IPS-18a (cell line): ENCODE measurements around the gene KLF13.

Source experiments
- H3K27ac ChIP-seq: one replicate; pipeline ENCODE4 v1.5.1; 2013; ENCODE audit warnings: low read length
- H3K27me3 ChIP-seq: one replicate; pipeline ENCODE4 v1.6.1; 2013; ENCODE audit warnings: mild to moderate bottlenecking, low read length; ENCODE audit not compliant: control insufficient read depth, insufficient read depth
- H3K36me3 ChIP-seq: one replicate; pipeline ENCODE4 v1.6.1; 2013; ENCODE audit warnings: low read depth, low read length; ENCODE audit not compliant: control insufficient read depth
- H3K4me1 ChIP-seq: one replicate; pipeline ENCODE4 v1.6.1; 2013; ENCODE audit warnings: low read depth, low read length; ENCODE audit not compliant: control insufficient read depth
- H3K4me3 ChIP-seq: one replicate; pipeline ENCODE4 v1.5.1; 2013; ENCODE audit warnings: low read length
- H3K9ac ChIP-seq: one replicate; pipeline ENCODE4 v1.6.1; 2013; ENCODE audit warnings: mild to moderate bottlenecking, low read length, moderate library complexity
- H3K9me3 ChIP-seq: one replicate; pipeline ENCODE4 v1.6.1; 2013; ENCODE audit warnings: low read depth, low read length; ENCODE audit not compliant: control insufficient read depth

Gene KLF13

DNA sequence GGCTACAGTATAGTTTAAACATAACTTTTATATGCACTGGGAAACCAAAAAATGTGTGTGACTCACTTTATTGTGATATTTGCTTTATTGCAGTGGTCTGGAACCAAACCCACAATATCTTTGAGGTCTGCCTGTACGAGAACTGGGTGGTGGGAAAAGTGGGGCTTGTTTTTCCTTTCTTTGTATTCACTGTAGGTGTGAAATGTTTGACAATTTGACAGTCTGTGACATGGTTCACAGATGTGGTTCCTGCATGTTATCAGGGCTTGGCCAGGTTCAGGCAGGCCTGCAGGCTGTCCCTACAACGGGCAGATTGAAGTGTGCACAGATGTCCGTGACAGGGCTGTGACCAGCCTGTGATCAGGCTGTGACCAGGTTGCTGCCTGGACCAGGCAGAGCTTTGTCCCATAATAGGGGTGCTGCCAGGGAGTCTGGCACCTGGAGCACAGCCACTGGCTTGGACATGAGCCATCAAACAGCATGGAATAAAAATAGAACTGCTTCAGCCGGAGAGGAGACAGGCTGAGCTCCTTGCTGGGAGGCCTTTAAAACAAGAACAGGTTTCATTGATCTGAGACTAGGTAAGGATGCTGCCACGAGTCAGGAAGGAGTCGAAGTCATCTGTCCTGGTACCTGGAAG is 61.0 kb downstream of the KLF13 start:
- H3K27ac ChIP-seq: no peak overlapping the region
- no peaks in the 10 kb centered on the region for H3K9me3 ChIP-seq
- H3K27me3 ChIP-seq: peaks cover 13% of the 10 kb centered on the region
- H3K4me3 ChIP-seq: no peak overlapping the region
- no peak overlapping the region for H3K9ac ChIP-seq
- no peaks in the 10 kb centered on the region for H3K36me3 ChIP-seq
- peaks cover 3% of the 10 kb centered on the region for H3K4me1 ChIP-seq

DNA sequence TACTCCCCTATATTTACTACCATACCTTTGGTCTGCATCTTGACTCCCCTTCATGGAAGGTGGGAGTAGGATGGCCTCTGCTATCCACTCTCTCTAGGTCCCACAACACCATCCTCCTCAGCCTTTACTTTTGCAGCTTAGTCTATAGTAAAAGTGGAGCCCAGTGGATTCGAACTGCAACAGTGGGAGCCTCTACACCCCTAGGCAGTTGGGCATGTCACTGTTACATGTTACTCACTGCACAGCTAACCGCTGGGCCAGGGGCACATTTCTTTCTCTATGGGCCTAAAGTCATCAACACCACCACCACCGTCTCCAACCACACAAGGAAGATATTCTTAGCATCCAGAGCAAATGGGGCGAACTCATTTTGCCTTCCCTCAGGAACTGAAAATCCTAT is 62.9 kb downstream of the KLF13 start:
- no peaks in the 10 kb centered on the region for H3K4me1 ChIP-seq
- H3K9me3 ChIP-seq: no peaks in the 10 kb centered on the region
- H3K27me3 ChIP-seq: peaks cover 29% of the 10 kb centered on the region
- H3K9ac ChIP-seq: no peak overlapping the region
- no peaks in the 10 kb centered on the region for H3K36me3 ChIP-seq
- no peak overlapping the region for H3K4me3 ChIP-seq
- H3K27ac ChIP-seq: no peak overlapping the region

DNA sequence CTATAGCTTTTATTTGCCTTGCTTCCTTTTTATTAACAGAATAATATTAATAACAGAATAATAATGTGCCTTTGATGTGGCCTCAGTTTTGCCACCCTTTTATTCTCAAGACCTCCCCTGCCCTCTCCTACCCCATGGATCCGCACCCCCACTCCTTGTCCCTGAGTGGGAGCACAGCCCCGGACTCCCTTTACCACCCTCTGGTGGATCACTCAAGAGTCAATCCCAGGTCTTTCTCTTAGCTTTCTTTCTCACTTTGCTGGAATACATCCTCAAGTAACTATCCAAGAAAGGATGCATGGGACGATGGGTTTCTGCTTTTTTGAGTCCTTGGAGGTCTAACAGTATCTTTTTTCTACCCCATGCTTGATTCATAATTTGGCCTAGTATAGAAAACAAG is 63.4 kb downstream of the KLF13 start:
- Histone ChIP-seq H3K9me3 (no peaks in the 10 kb centered on the region), H3K27me3 (peaks cover 29% of the 10 kb centered on the region), H3K4me1 (no peaks in the 10 kb centered on the region), H3K4me3 (no peak overlapping the region), H3K9ac (no peak overlapping the region), H3K27ac (no peak overlapping the region), H3K36me3 (no peaks in the 10 kb centered on the region)

DNA sequence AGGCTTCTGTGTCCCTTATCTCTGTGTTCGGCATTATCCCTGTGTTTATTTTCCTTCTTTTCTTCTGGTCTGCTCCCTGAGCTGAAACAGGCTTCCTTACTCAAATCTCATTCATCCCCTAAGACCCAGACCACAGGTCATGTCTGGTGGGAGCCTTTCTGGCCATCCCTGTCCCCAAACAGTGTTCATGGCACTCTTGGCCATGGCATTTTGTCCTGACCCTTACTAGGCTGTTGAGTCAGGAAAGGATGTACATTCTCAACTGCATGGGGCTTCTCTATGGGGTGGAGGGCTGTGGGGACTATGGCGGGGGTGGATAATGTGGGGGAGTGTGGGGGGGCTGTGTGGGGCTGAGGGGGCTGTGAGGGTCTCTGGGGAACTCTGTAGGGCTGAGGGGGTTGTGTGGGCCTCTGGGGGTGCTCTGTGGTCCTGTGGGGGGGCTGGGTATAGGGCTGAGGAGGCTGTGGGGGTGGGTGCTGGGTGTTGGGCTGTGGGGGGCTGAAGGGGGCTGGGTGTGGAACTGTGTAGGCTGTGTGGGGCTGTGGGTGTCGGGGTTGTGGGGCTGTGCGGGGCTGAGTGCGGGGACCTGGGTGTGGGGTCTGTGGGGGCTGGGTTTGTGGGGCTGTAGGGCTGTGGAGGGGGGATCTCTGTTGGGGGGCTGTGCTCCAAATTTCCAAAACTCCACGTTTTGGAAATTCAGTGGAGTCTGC is 64.3 kb downstream of the KLF13 start:
- no peak overlapping the region for H3K27ac ChIP-seq
- no peaks in the 10 kb centered on the region for H3K9me3 ChIP-seq
- peaks cover 29% of the 10 kb centered on the region for H3K27me3 ChIP-seq
- no peak overlapping the region for H3K9ac ChIP-seq
- H3K36me3 ChIP-seq: no peaks in the 10 kb centered on the region
- no peak overlapping the region for H3K4me3 ChIP-seq
- H3K4me1 ChIP-seq: no peaks in the 10 kb centered on the region

DNA sequence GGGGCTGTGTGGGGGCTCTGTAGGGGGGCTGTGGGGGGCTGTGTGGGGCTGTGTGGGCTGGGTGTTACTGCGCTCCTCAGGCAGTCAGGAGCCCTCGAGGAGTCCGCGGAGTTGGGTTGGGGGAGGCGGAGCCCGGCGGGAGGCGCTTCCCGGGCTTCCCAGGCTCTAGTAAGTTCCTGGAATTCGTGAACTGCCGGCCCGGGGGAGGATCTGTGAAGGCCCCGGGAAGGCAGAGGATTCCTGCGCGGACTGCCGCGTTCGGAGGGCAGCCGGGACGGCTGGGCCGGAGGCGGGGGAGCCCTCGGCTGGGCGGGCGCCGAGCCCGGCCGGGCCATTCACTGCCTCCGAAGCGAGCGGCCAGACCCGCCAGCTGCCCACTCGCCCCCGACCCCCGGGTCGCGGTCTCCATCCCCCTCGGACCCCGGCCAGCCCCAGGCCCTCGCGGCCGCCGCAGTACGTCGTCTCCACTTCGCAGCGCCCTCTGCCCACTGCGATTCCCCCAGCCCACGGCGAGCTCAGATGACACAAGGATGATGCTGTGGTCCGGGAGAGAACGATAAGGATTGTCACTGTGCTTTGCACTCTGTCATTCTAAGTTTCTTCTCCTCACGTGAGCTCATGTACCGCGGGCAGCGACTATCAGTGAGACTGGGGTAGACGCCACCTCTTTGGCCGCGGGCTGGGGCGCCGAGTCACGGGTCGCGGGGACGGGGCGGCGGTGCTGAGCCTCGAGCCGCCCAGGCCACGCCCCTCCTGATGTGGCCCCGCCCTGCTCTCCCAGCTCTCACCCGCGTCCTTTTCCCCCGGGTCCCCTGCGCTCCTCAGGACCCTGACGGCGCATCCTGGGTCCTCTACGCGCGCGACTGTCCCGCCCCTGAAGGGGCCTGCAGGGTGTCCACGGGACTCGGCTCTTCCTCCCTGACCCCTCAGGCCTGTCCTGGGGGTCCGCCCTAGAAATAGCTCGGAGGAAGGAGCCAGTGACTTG is 65.3 kb downstream of the KLF13 start:
- Histone ChIP-seq H3K4me3 (peak overlapping the region; percentile 71), H3K9ac (no peak overlapping the region), H3K36me3 (no peaks in the 10 kb centered on the region), H3K9me3 (no peaks in the 10 kb centered on the region), H3K27me3 (peaks cover 29% of the 10 kb centered on the region), H3K4me1 (no peaks in the 10 kb centered on the region), H3K27ac (no peak overlapping the region)

DNA sequence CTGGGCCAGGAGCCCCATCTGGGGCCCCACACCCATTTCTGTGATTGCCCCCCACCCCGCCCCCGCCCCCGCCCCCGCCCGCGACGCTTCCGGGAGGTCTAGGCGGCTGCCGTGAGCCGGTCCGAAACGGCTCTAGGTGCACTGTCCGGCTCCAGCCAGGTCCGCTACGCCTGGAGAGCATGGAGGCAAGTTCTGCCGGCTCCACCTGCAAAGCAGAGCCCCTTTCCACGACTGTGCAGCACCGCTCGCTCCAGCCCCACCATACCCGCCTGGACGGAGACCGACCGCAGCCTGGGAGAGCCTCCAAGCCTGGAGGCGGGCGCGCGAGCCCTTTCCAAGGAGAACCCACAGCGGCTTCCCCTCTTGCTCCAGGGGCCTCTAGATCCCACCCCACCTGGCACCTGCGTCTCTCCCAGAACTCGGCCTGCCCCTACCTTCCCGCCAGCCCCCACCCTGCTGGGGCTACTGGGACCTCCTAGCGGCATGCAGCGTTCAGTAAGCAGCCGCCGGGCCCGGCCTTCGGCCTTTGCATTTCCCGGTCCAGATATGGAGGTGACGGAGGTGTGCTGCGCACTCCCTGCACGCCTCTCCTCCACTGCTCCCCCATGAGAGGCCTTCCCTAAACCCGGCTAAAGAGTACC is 66.2 kb downstream of the KLF13 start:
- H3K9ac ChIP-seq: no peak overlapping the region
- no peak overlapping the region for H3K27ac ChIP-seq
- H3K4me1 ChIP-seq: peaks cover 6% of the 10 kb centered on the region
- H3K27me3 ChIP-seq: peaks cover 29% of the 10 kb centered on the region
- H3K4me3 ChIP-seq: peak overlapping the region; percentile 71
- H3K9me3 ChIP-seq: no peaks in the 10 kb centered on the region
- no peaks in the 10 kb centered on the region for H3K36me3 ChIP-seq

DNA sequence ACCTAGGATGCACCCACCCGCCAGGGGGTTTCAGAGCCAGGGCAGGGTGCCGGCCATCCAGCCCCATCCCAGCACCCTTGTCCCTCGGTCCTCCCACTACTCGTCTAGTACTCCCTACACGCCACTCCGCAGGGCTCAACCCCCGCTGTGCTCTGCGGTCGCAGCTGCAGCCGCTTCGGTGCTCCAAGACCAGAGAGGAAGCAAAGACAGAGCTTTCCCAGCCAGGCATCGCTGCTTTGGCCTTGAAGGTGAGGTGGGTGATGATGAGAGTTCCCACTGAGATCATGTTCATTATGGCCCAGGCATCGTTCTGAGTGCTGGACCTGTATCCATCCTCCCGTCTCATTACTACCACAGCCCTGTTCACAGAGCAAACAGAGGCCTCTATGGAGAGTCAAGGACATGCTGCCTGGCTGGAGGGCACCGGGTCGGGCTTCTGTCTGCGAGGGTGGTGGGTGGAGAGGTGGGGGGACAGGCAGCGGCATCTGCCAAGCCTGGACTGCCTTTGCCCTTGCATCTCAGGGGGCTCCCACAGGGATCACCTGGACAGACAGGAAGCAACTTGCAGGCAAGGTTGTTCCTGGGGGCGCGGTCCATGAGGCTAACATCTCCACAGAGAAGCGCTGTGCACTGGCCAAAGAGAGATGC is 66.9 kb downstream of the KLF13 start:
- Histone ChIP-seq H3K27ac (no peak overlapping the region), H3K4me3 (peak overlapping the region; percentile 71), H3K9me3 (no peaks in the 10 kb centered on the region), H3K4me1 (peaks cover 9% of the 10 kb centered on the region), H3K9ac (no peak overlapping the region), H3K27me3 (peaks cover 29% of the 10 kb centered on the region), H3K36me3 (no peaks in the 10 kb centered on the region)

DNA sequence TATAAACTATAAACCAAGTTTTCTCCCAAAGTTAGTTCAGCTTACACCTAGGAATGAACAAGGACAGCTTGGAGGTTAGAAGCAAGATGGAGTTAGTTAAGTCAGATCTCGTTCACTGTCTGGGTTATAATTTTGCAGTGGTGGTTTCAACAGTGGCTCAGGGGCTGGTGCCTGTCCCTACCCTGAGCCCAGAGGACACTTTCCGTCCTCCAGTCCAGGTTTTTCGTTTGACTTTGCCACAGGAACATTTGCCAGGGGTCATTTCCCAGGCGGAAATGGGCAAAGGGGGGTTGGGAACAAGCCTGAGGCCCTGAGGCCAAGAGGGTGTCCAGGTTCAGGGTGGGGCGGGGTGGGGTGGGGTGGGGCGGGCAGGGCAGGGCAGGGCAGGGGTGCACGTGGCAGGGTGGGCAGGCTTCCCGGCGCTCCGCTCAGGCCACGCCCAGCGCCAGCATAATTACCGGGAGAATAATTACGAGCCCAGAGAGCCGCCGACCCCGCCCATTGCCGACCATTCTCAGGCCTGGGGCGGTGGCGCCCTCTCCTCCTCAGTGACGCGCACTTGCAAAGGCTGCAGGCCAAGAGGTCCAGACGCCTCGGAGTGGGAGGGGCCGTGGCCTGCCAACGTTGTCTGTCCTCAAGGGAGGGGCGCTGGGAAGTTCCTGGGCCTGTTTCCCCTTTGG is 70.4 kb downstream of the KLF13 start:
- Histone ChIP-seq H3K27ac (no peak overlapping the region), H3K4me1 (peaks cover 9% of the 10 kb centered on the region), H3K9me3 (no peaks in the 10 kb centered on the region), H3K27me3 (peaks cover 21% of the 10 kb centered on the region), H3K4me3 (no peak overlapping the region), H3K36me3 (no peaks in the 10 kb centered on the region), H3K9ac (no peak overlapping the region)

DNA sequence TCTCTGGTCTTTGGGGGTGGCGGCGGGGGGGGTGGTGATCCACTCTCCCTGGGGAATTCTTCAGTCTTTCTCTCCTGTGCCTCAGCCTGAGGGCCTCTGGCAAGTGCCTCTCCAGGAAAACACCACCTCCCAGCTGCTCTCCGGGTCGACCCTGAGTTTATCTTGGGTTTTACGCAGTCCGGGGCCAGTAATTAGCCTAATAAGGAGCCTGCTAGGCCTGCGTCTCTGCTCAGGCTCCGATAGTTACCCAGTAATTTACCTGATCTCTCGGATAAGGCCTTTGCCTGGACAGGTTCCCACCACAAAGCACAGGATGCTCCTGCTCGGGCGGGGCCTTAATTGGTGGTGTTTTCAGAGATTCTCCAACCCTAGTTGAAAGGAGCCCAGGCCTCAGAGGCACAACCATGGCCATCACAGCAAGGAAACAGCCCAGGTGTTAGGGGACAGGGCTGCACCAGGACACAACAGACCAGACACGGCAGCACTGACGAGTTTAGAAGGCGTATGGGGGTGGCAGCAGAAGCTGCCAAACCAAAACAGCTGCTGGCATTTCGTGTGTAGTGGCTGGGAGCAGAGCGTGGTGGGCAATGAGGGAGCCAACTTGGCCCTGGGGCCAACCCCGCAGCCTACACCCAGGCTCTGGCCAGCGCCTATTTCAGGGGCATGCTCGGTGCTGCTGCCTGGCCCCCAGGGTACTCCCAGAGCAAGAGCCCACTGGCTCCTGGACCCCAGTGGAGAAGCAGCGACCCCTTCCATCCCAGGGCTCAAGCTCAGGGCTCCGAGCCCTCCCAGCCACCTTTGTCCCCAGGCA is 71.4 kb downstream of the KLF13 start:
- H3K4me1 ChIP-seq: peaks cover 9% of the 10 kb centered on the region
- H3K27ac ChIP-seq: no peak overlapping the region
- peaks cover 11% of the 10 kb centered on the region for H3K27me3 ChIP-seq
- H3K36me3 ChIP-seq: no peaks in the 10 kb centered on the region
- no peak overlapping the region for H3K4me3 ChIP-seq
- H3K9me3 ChIP-seq: no peaks in the 10 kb centered on the region
- H3K9ac ChIP-seq: no peak overlapping the region

DNA sequence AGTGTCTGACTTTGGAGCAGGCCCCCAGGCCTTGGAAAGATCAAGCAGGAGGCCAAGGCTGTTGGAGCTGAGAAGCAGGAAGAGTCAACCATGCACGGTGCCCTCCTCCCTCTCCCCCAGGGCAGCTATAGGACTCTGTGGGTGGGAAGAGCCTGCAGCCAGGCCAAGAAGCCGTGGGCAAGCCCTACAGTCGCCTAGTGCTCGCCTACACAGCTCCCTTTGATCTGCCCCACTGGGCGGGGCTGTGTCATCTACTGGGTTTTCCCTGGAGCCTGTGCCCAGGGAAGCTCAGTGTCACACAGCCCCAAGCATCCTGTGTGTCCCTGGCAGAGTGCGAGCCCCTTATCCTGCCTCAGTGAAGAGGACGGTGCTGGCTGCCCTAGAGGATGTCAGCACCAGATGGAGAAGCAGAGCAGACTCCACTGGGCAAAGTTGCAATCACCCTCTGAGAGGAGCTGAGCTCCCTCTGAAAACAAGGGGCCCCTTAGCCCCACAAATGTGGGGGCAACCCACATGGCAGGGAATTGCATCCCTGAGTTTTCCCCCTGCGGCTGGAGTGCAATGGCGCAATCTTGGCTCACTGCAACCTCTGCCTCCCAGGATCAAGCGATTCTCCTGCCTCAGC is 72.2 kb downstream of the KLF13 start:
- Histone ChIP-seq H3K36me3 (no peaks in the 10 kb centered on the region), H3K4me3 (no peak overlapping the region), H3K27me3 (peaks cover 4% of the 10 kb centered on the region), H3K9ac (no peak overlapping the region), H3K4me1 (peaks cover 9% of the 10 kb centered on the region), H3K9me3 (no peaks in the 10 kb centered on the region), H3K27ac (no peak overlapping the region)
